Bronchial epithelial cell (primary cell): ENCODE results near the gene CORO1C. TPM values are rescaled to one million over a fixed set of nuclear protein-coding genes. Genes with fewer than 3 reads are reported as not detected.
"Not testable (repeated sequence)": the region's sequence is repeated elsewhere in the genome, so short reads cannot be mapped to it uniquely, and the experiment has no call there.

Experiments
- DNase-seq: peaks from one replicate; pipeline ENCODE4 v3.0.0-alpha.2; 2010; ENCODE audit warnings: low read depth
- FAIRE-seq: peaks from 2 replicates; lab custom pipeline; 2011; peaks lifted over from hg19 to GRCh38; lab: Jason Lieb, UNC
- H3K27me3 ChIP-seq: 2 replicates; pipeline ENCODE4 v1.5.1; 2011; ENCODE audit warnings: low read length; ENCODE audit not compliant: control insufficient read depth, insufficient read depth
- H3K36me3 ChIP-seq: 2 replicates; pipeline ENCODE4 v1.5.1; 2011; ENCODE audit warnings: low read length; ENCODE audit not compliant: control insufficient read depth, insufficient read depth
- H3K4me3 ChIP-seq: 2 replicates; pipeline ENCODE4 v1.5.1; 2011; ENCODE audit warnings: mild to moderate bottlenecking, low read depth, low read length, control low read depth
- total RNA-seq: library from RNA; depleted of rRNA; stranded (reverse); fragments of >200 nt; gene quantifications from 2 replicates; pipeline ENCODE4 v1.2.1, GENCODE V29; 2014
- TF ChIP-seq, protein P1 (sequence below): IDR thresholded peaks from 2 replicates; pipeline ENCODE4 v1.5.1; 2011; ENCODE audit warnings: mild to moderate bottlenecking, moderate library complexity, low read length, control low read depth, inconsistent platforms; ENCODE audit not compliant: insufficient read depth, severe bottlenecking

CORO1C gene
- total RNA-seq, 1 donor from 2014 or later = 152 TPM

GRCh38 chr12:108744021-108744897 is 12.9 kb upstream of the CORO1C start:
- Histone ChIP-seq H3K4me3 (no peak overlapping the region), H3K36me3 (no peaks in the 10 kb centered on the region), H3K27me3 (no peaks in the 10 kb centered on the region)
- no peak for FAIRE-seq
- TF ChIP-seq, protein P1, sequence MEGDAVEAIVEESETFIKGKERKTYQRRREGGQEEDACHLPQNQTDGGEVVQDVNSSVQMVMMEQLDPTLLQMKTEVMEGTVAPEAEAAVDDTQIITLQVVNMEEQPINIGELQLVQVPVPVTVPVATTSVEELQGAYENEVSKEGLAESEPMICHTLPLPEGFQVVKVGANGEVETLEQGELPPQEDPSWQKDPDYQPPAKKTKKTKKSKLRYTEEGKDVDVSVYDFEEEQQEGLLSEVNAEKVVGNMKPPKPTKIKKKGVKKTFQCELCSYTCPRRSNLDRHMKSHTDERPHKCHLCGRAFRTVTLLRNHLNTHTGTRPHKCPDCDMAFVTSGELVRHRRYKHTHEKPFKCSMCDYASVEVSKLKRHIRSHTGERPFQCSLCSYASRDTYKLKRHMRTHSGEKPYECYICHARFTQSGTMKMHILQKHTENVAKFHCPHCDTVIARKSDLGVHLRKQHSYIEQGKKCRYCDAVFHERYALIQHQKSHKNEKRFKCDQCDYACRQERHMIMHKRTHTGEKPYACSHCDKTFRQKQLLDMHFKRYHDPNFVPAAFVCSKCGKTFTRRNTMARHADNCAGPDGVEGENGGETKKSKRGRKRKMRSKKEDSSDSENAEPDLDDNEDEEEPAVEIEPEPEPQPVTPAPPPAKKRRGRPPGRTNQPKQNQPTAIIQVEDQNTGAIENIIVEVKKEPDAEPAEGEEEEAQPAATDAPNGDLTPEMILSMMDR = no peak
- DNase-seq = no peak

DNA sequence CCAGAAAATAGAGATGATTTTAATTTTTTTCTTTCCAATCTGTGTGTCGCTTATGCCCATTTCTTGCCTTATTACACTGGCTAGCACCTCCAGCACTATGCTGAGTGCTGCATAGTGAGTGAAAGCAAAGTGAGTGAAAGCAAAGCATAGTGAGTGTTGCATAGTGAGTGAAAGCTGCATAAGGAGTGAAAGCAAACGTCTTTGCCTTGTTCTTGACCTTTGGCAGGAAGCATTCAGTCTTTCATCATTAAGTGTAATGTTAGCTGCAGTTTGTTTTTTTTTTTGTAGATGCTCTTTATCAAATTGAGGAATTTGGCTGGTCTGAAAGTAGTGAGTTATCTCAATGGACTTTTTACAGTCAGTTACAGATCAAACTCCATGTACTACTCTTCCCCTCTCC is 6.9 kb upstream of the CORO1C start:
- TF ChIP-seq, protein P1 = no peak
- Histone ChIP-seq H3K4me3 (no peak overlapping the region), H3K36me3 (no peaks in the 10 kb centered on the region), H3K27me3 (no peaks in the 10 kb centered on the region)
- FAIRE-seq (no peak), DNase-seq (no peak)

DNA sequence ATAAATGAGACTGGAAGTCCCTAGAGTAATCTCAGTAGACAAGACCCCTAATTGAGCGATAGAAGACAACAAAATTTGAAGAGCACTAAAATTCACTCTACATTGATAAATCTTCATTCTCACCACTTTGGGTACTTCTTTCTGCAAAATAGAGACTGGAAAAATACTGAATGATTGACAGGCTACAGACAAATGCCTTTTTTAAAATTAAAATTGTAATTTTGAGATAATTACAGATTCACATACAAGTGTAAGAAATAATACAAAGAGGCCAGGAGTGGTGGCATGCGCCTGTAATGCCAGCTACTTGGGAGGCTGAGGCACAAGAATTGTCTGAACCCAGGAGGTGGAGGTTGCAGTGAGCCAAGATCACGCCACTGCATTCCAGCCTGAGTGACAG is 4.5 kb upstream of the CORO1C start:
- DNase-seq (no peak), FAIRE-seq (no peak)
- Histone ChIP-seq H3K36me3 (no peaks in the 10 kb centered on the region), H3K4me3 (no peak overlapping the region), H3K27me3 (no peaks in the 10 kb centered on the region)
- TF ChIP-seq, protein P1 = no peak

GRCh38 chr12:108734200-108734906 is 3.0 kb upstream of the CORO1C start:
- peak; percentile 99 for DNase-seq
- H3K36me3 ChIP-seq = no peaks in the 10 kb centered on the region
- H3K27me3 ChIP-seq = no peaks in the 10 kb centered on the region
- peak; percentile 88 for FAIRE-seq
- no peak overlapping the region for H3K4me3 ChIP-seq
- TF ChIP-seq, protein P1 = no peak

DNA sequence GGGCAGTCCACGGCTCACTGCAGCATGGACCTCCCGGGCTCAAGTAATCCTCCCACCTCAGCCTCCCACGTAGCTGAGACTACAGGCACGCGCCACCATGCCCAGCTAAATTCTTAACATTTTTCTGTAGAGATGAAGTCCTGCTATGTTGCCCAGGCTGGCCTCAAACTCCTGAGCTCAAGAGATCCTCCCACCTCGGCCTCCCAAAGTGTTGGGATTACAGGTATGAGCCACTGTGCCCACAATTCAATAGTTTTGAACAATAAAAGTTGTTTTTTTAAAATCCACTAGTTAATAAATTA is 1.9 kb upstream of the CORO1C start:
- not testable (repeated sequence) for H3K4me3 ChIP-seq, FAIRE-seq, H3K27me3 ChIP-seq, DNase-seq, H3K36me3 ChIP-seq

DNA sequence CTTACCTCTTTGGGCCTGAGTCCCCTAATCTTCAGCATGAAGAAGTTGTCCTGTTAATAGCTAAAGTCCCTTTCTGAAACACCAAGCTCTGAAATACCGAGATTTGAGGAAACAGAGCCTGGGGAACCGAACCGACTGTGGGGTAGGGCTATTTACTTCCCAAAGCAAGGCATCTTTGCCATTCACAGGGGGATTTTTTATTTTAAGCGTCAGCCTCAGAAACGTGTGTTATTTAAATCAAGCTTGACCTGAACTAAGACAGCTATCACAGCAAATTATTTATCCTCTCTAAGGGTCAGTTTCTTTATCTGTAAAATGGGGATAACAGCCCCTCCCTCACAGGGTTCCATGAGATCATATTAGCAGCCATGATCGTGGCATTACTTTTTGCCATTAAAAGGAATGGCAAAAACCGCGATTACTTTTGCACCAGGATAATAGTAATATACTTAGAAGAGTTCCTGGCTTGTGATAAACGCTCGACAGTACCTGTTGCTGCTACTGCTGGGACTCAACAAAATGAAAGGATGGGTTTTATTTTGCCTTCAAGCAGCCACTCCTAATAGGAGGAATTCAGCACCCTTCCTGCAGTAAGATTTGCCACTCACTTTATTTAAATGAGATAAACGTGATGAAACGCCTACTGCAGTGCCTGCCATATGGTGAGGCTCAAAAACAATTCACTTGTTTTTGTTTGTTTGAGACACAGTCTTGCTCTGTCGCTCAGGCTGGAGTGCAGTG is 1.3 kb upstream of the CORO1C start:
- DNase-seq (no peak), FAIRE-seq (no peak)
- H3K4me3 ChIP-seq = peak overlapping the region; percentile 17
- no peaks in the 10 kb centered on the region for H3K27me3 ChIP-seq
- TF ChIP-seq, protein P1 = no peak
- no peaks in the 10 kb centered on the region for H3K36me3 ChIP-seq
